GM19025 (cell line): ENCODE data around the gene DENND2A.
"Not testable (repeated sequence)": the region's sequence is repeated elsewhere in the genome, so short reads cannot be mapped to it uniquely, and the experiment has no call there.

ENCODE experiments used
- ATAC-seq: cut with Tn5 transposase; IDR thresholded peaks from one replicate; pipeline ENCODE4 v1.9.1; 2021; ENCODE audit warnings: mild to moderate bottlenecking, low read depth, moderate library complexity; ENCODE audit not compliant: unreplicated experiment

The DENND2A gene

GRCh38 chr7:140517546-140518369, 122.9 kb downstream of the DENND2A start:
- no peak for ATAC-seq

GRCh38 chr7:140512317-140513000, 128.2 kb downstream of the DENND2A start:
- ATAC-seq: no peak

- no peak for ATAC-seq
Observed at GRCh38 chr7:140509789-140510188, 130.8 kb downstream of the DENND2A start.

- not testable (repeated sequence) for ATAC-seq
Observed at GRCh38 chr7:140507556-140507955, 133.1 kb downstream of the DENND2A start.

GRCh38 chr7:140506788-140507464, 133.7 kb downstream of the DENND2A start:
- ATAC-seq: no peak

GRCh38 chr7:140501966-140502365, 138.6 kb downstream of the DENND2A start:
- no peak for ATAC-seq

- not testable (repeated sequence) for ATAC-seq
Observed at GRCh38 chr7:140497807-140498206, 142.8 kb downstream of the DENND2A start.

- ATAC-seq: no peak
Observed at GRCh38 chr7:140497241-140497769, 143.3 kb downstream of the DENND2A start.

- no peak for ATAC-seq
Observed at GRCh38 chr7:140495514-140496097, 145.0 kb downstream of the DENND2A start.

- ATAC-seq: no peak
Observed at GRCh38 chr7:140494867-140495266, 145.7 kb downstream of the DENND2A start.

GRCh38 chr7:140489026-140489359, 151.6 kb downstream of the DENND2A start:
- no peak for ATAC-seq

GRCh38 chr7:140485500-140486265, 154.9 kb downstream of the DENND2A start:
- ATAC-seq: no peak

- no peak for ATAC-seq
Observed at GRCh38 chr7:140484951-140485499, 155.6 kb downstream of the DENND2A start.

GRCh38 chr7:140484479-140484878, 156.1 kb downstream of the DENND2A start:
- no peak for ATAC-seq

- no peak for ATAC-seq
Observed at GRCh38 chr7:140479739-140480084, 160.9 kb downstream of the DENND2A start.

GRCh38 chr7:140479062-140479738, 161.4 kb downstream of the DENND2A start, which contains the start of gene MKRN1:
MKRN1 (minus strand) TSS chr7:140479505; CDS start chr7:140479344, 161 bp downstream.
- peak; percentile 92 for ATAC-seq

- peak; percentile 23 for ATAC-seq
Observed at GRCh38 chr7:140478246-140479061, 162.2 kb downstream of the DENND2A start.

- ATAC-seq: no peak
Observed at GRCh38 chr7:140476698-140477261, 163.8 kb downstream of the DENND2A start.
